Measurements from ENCODE around the gene ISG20L2.

Gene ISG20L2

GRCh38 chr1:156676820-156677615, 51.5 kb downstream of the ISG20L2 start, which contains the start of gene NES:
Gene NES (minus strand): TSS chr1:156677407. CDS start chr1:156677264, 143 bp downstream.
- TF ChIP-seq FOXM1 (IDR thresholded peaks at IDR 0.05; ENCODE audit: borderline replicate concordance, low read depth) (no peak), ZBTB7A (IDR thresholded peaks at IDR 0.05; ENCODE audit: low read depth) (no peak)
- TF ChIP-seq, protein P1, sequence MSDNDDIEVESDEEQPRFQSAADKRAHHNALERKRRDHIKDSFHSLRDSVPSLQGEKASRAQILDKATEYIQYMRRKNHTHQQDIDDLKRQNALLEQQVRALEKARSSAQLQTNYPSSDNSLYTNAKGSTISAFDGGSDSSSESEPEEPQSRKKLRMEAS (IDR thresholded peaks at IDR 0.05): peak; percentile 96

- TF ChIP-seq TEAD4 (IDR thresholded peaks at IDR 0.05) (no peak), REST (IDR thresholded peaks at IDR 0.05; ENCODE audit: low read depth) (no peak), TAF1 (IDR thresholded peaks at IDR 0.05; ENCODE audit: low read depth) (no peak), USF1 (IDR thresholded peaks at IDR 0.05) (no peak), RAD21 (IDR thresholded peaks at IDR 0.05; ENCODE audit: low read depth) (no peak), FOXM1 (IDR thresholded peaks at IDR 0.05; ENCODE audit: borderline replicate concordance, low read depth) (no peak), EP300 (IDR thresholded peaks at IDR 0.05; ENCODE audit: borderline replicate concordance) (no peak), TCF12 (IDR thresholded peaks at IDR 0.05; ENCODE audit: low read depth) (no peak), ZBTB7A (IDR thresholded peaks at IDR 0.05; ENCODE audit: low read depth) (no peak), CEBPB (IDR thresholded peaks at IDR 0.05) (no peak), YY1 (IDR thresholded peaks at IDR 0.05; ENCODE audit: low read depth) (no peak), CREB1 (IDR thresholded peaks at IDR 0.05; ENCODE audit: low read depth) (no peak)
- TF ChIP-seq, protein P1 (IDR thresholded peaks at IDR 0.05): no peak
These were observed 52.3 kb downstream of the ISG20L2 start for GRCh38 chr1:156676114-156676819.

DNA sequence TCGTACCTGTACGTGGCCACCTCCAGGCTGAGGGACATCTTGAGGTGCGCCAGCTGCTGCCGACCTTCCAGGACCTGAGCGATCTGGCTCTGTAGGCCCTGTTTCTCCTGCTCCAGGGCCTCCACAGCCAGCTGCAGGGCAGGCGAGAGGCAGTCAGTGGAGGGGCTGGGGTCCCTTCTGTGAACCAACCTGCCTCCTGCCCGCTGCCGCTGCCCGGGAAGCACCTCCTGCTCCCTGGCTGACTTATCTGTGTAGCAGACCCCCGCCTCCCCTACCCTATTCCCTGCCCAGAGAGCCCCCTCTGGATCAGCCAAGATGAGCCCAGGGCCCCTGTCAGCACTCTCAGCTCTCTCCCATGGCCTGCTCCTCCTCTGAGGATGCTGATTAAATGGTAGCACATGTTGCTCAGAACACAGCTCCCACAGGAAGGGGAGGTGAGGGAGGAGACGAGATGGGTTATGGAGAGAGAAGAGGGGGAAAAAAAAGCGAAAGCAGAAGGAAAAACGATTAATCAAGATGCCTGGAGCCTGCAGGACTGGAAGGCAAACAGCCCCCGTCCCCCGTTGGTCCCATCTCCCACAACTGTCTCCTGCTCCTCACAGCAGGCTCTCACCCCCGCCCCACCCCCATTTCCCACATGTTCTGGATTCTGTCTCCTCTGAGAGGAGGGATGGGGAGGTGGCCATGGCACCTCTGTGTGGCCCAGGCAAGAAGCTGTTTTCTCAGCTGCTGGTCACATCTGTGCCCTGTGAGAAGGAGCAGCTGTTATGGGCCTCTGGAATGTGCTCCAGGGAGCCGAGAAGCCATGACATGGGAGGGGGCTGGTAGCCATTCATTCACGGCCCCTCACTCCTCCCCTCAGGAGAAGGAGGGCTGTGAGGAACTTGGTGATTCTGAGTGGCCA, 53.1 kb downstream of the ISG20L2 start:
- no peak for TF ChIP-seq CREB1 (IDR thresholded peaks at IDR 0.05; ENCODE audit: low read depth)
- no peak for TF ChIP-seq TAF1 (IDR thresholded peaks at IDR 0.05; ENCODE audit: low read depth)
- no peak for TF ChIP-seq EGR1 (IDR thresholded peaks at IDR 0.05)
- no peak for TF ChIP-seq CEBPB (IDR thresholded peaks at IDR 0.05)
- no peak for TF ChIP-seq TEAD4 (IDR thresholded peaks at IDR 0.05)
- no peak for TF ChIP-seq FOXM1 (IDR thresholded peaks at IDR 0.05; ENCODE audit: borderline replicate concordance, low read depth)
- no peak for TF ChIP-seq RAD21 (IDR thresholded peaks at IDR 0.05; ENCODE audit: low read depth)
- TF ChIP-seq TCF12 (IDR thresholded peaks at IDR 0.05; ENCODE audit: low read depth): no peak
- no peak for TF ChIP-seq EP300 (IDR thresholded peaks at IDR 0.05; ENCODE audit: borderline replicate concordance)
- TF ChIP-seq ZBTB7A (IDR thresholded peaks at IDR 0.05; ENCODE audit: low read depth): no peak
- no peak for TF ChIP-seq YY1 (IDR thresholded peaks at IDR 0.05; ENCODE audit: low read depth)
- TF ChIP-seq NFIC (IDR thresholded peaks at IDR 0.05): no peak
- TF ChIP-seq USF1 (IDR thresholded peaks at IDR 0.05): no peak
- TF ChIP-seq, protein P1 (IDR thresholded peaks at IDR 0.05): no peak
- TF ChIP-seq REST (IDR thresholded peaks at IDR 0.05; ENCODE audit: low read depth): no peak

DNA sequence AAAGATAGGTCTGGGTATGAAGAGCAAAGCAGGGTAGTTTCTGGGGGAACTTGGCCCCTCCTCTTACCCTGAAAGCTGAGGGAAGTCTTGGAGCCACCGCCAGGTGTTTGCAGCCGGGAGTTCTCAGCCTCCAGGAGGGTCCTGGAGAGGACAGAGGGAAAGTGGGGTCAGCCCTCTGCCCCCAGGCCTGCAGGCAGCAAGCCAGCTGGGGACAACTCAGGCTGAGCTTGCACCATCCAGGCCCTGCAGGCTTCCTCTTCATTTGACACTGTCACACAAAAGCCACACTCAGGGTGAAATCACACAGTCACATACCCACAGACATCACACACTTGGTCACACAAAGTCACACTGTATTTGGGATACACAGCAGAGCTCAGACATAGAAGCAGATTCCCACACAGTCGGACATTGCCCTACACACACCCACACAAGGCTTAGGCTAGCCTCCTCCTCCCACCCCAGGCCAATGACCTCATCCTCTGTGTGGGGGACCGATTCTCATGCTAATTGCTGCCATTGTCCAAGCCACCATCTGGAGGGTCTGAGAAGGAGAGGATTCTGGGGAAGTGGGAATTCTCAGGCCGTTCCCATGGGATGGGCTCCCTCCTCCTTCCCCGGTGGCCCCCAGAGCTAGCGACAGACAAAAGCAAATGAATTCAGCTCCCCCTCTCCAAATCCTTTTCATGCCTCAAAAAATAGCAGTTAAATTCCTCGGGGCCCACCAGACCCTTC, 55.0 kb downstream of the ISG20L2 start:
- no peak for TF ChIP-seq CREB1 (IDR thresholded peaks at IDR 0.05; ENCODE audit: low read depth)
- 0 out of 2 replicates have a peak, but pooled peaks have one; percentile 33 for TF ChIP-seq EGR1 (IDR thresholded peaks at IDR 0.05)
- no peak for TF ChIP-seq TCF12 (IDR thresholded peaks at IDR 0.05; ENCODE audit: low read depth)
- no peak for TF ChIP-seq TAF1 (IDR thresholded peaks at IDR 0.05; ENCODE audit: low read depth)

All from Ishikawa (cell line).